Adrenal gland (tissue), 12 donors: ENCODE data around the gene TPK1. TPM values are rescaled to one million over a fixed set of nuclear protein-coding genes. Genes with fewer than 3 reads are reported as not detected.

Experiments
- DNase-seq, 7 donors: peaks; one replicate each; pipeline ENCODE4 v3.0.0-alpha.2; 2019 to 2020
- H3K27ac ChIP-seq, 5 donors: fragments of 200-600 bp; sonication (generic) in 4 of 5; 1 replicate in 3 of 5; 2 replicates in 2 of 5; pipeline versions ENCODE4 v1.5.1 to v1.8.0; 2016 to 2020; ENCODE audit warnings: mild to moderate bottlenecking in 1 of 5
- H3K27me3 ChIP-seq: fragments of 200-600 bp; 2 replicates; pipeline ENCODE4 v1.8.0; 2021
- H3K36me3 ChIP-seq, 2 donors: fragments of 200-600 bp; replicated peaks in 1 of 2; 1 replicate in 1 of 2; 2 replicates in 1 of 2; pipeline versions ENCODE4 v1.5.1 to v1.8.0; 2018 to 2022
- H3K4me1 ChIP-seq, 2 donors: fragments of 200-600 bp; replicated peaks in 1 of 2; 1 replicate in 1 of 2; 2 replicates in 1 of 2; pipeline versions ENCODE4 v1.5.1 to v1.8.0; 2018 to 2021
- H3K4me3 ChIP-seq, 4 donors: fragments of 200-600 bp; sonication (generic) in 3 of 4; one replicate each; pipeline ENCODE4 v1.5.1; 2016 to 2018
- H3K9me3 ChIP-seq, 3 donors: fragments of 200-600 bp; sonication (generic) in 1 of 3; replicated peaks in 1 of 3; 1 replicate in 2 of 3; 2 replicates in 1 of 3; pipeline versions ENCODE4 v1.5.1 to v1.8.0; 2016 to 2021
- CTCF ChIP-seq, 6 experiments: fragments of 450-650 bp in 4 of 6; fragments of 200-600 bp in 2 of 6; sonication (generic) in 1 of 6; IDR thresholded peaks; 1 replicate in 5 of 6; 2 replicates in 1 of 6; pipeline versions ENCODE4 v1.5.1 to v1.8.0; 2016 to 2021; ENCODE audit warnings: antibody characterized with exemption in 6 of 6, mild to moderate bottlenecking in 2 of 6, moderate library complexity in 1 of 6
- POLR2A ChIP-seq, 2 donors: fragments of 450-650 bp; IDR thresholded peaks; one replicate each; pipeline ENCODE4 v1.6.1; 2017; ENCODE audit warnings: antibody characterized with exemption in 2 of 2, mild to moderate bottlenecking in 2 of 2, moderate library complexity in 1 of 2
- WGBS, 4 donors: extraction: QIAGEN DNeasy Blood & Tissue Kit in 2 of 4; methylation state at CpG; one replicate each; pipeline versions ENCODE4 v1.1.5 to v1.1.7; 2013 to 2017; 5-methylcytosine and 5-hydroxymethylcytosine counted together
- intact Hi-C, 2 donors: fragments of 100-400 bp; cut with DNase I; formaldehyde crosslinking; loops; one replicate each; pipeline versions ENCODE4 v1.14.1 to v1.15.0; 2022 to 2023
- polyA plus RNA-seq, 3 donors: library from polyadenylated mRNA; stranded (reverse); fragments of 200-250 nt in 2 of 3; fragments of 350-450 nt in 1 of 3; fragmentation: Illumina TruSeq in 1 of 3; extraction: RNeasy Lipid Tissue Mini Kit (QIAGEN cat#74804) in 1 of 3; gene quantifications; one replicate each; pipeline ENCODE4 v1.2.3, GENCODE V29; 2013 to 2014
- total RNA-seq, 9 donors: library from RNA; depleted of rRNA in 4 of 9; stranded (reverse); fragments of >200 nt in 4 of 9; fragments of 120-200 nt in 1 of 9; fragmentation: NEBNext Ultra II Directional in 1 of 9; extraction: Animal tissue kit (Norgen Biotek cat#: 25700) in 1 of 9; gene quantifications; one replicate each; pipeline versions ENCODE4 v1.1.0 to v1.2.4, GENCODE V29; 2013 to 2023
- donor health status: healthy with polysubstance abuse.
- donor health status: Bipolar disorder and iron deficiency.
- donor health status: DM: yes; HTN: yes; CAD: no.
- donor health status: DM: no; HTN: no; CAD: no.
- donor health status: DM: no; HTN: no; CAD: no.
- donor health status: DM: yes; HTN: yes; CAD: no.

TPK1 gene
- total and polyA plus RNA-seq, 12 donors = 3.7 to 10.6 (median 9.6) TPM

- H3K27me3 ChIP-seq = no peaks in the 10 kb centered on the region
- no peak overlapping the region for H3K27ac ChIP-seq
- no peaks in the 10 kb centered on the region for H3K9me3 ChIP-seq
- no peaks in the 10 kb centered on the region for H3K36me3 ChIP-seq
- DNase-seq = no peak
- no peaks in the 10 kb centered on the region for H3K4me1 ChIP-seq
- no peak overlapping the region for H3K4me3 ChIP-seq
- 79 to 98% (median 86%) methylated on average over 1 of the region's 1 CpG for WGBS, 4 donors
- intact Hi-C loops = no loop called here
- TF ChIP-seq POLR2A (IDR thresholded peaks at IDR 0.05) (no peak), CTCF (IDR thresholded peaks at IDR 0.05) (no peak)
Observed at GRCh38 chr7:144725070-144725469, 110.8 kb downstream of the TPK1 start.

- no peaks in the 10 kb centered on the region for H3K27me3 ChIP-seq
- H3K36me3 ChIP-seq = no peaks in the 10 kb centered on the region
- TF ChIP-seq CTCF (IDR thresholded peaks at IDR 0.05) = no peak
- no peak for TF ChIP-seq POLR2A (IDR thresholded peaks at IDR 0.05)
- DNase-seq = no peak
- intact Hi-C loops = no loop called here
- no peak overlapping the region for H3K4me3 ChIP-seq
- H3K9me3 ChIP-seq = no peaks in the 10 kb centered on the region
- H3K4me1 ChIP-seq = no peaks in the 10 kb centered on the region
- 74 to 83% (median 81%) methylated on average over 4 of the region's 4 CpGs for WGBS, 4 donors
- H3K27ac ChIP-seq = no peak overlapping the region
Observed at GRCh38 chr7:144723301-144723700, 112.6 kb downstream of the TPK1 start.

GRCh38 chr7:144720710-144721109, 115.1 kb downstream of the TPK1 start:
- H3K27ac ChIP-seq = no peak overlapping the region
- no peak for DNase-seq
- H3K4me3 ChIP-seq = no peak overlapping the region
- H3K9me3 ChIP-seq = no peaks in the 10 kb centered on the region
- no peak for TF ChIP-seq CTCF (IDR thresholded peaks at IDR 0.05)
- no peak for TF ChIP-seq POLR2A (IDR thresholded peaks at IDR 0.05)
- H3K27me3 ChIP-seq = no peaks in the 10 kb centered on the region
- no peaks in the 10 kb centered on the region for H3K36me3 ChIP-seq
- 80 to 87% (median 83%) methylated on average over 3 of the region's 3 CpGs for WGBS, 4 donors
- intact Hi-C loops = no loop called here
- no peaks in the 10 kb centered on the region for H3K4me1 ChIP-seq

GRCh38 chr7:144720149-144720548, 115.7 kb downstream of the TPK1 start:
- TF ChIP-seq POLR2A (IDR thresholded peaks at IDR 0.05) (no peak), CTCF (IDR thresholded peaks at IDR 0.05) (no peak)
- H3K27me3 ChIP-seq = no peaks in the 10 kb centered on the region
- 80 to 93% (median 85%) methylated on average over 6 of the region's 6 CpGs for WGBS, 4 donors
- no peak overlapping the region for H3K27ac ChIP-seq
- no peaks in the 10 kb centered on the region for H3K4me1 ChIP-seq
- intact Hi-C loops = no loop called here
- no peak overlapping the region for H3K4me3 ChIP-seq
- no peaks in the 10 kb centered on the region for H3K9me3 ChIP-seq
- DNase-seq = no peak
- no peaks in the 10 kb centered on the region for H3K36me3 ChIP-seq
